ENCODE measurements around the gene DAB1.
A peak's percentile ranks its signal among the peaks of the same experiment; 100 is the strongest.

DAB1 gene
- total RNA-seq = 0 to 2.0 (median 0.53) reads per million in 9 experiments

GRCh38 chr1:57423656-57424211 is at the start of gene DAB1:
Gene DAB1 (minus strand): TSS chr1:57424060. CDS start chr1:57291030, 133,030 bp downstream.
- ATAC-seq (replicated peaks) = peak; percentile 66
- Mint-ChIP-seq H3K9me3 (no peaks in the 10 kb centered on the region), H3K4me1 (ENCODE audit: low read depth in 2 of 2) (peaks cover 0 to 9% of the 10 kb centered on the region in 2 donors), H3K27me3 (peaks cover 56 to 71% of the 10 kb centered on the region in 2 donors), H3K4me3 (peak within 1 kb of the TSS in 1 of 2 donors; percentile 75), H3K36me3 (ENCODE audit: insufficient read depth) (no peaks in the 10 kb centered on the region), H3K27ac (no peak within 1 kb of the TSS)
- DNase-seq = no peak

- Mint-ChIP-seq H3K27ac (no peak overlapping the region), H3K27me3 (peaks cover 0 to 9% of the 10 kb centered on the region in 2 donors), H3K9me3 (peaks cover 0 to 2% of the 10 kb centered on the region in 2 donors)
These were observed 49.6 kb upstream of the DAB1 start for GRCh38 chr1:57473448-57473847.

GRCh38 chr1:57471995-57472394 is 48.1 kb upstream of the DAB1 start:
- DNase-seq (no peak), ATAC-seq (replicated peaks) (no peak)
- Mint-ChIP-seq H3K4me1 (ENCODE audit: low read depth in 2 of 2) (no peaks in the 10 kb centered on the region), H3K9me3 (peaks cover 0 to 2% of the 10 kb centered on the region in 2 donors), H3K27me3 (peaks cover 0 to 9% of the 10 kb centered on the region in 2 donors), H3K4me3 (no peak overlapping the region), H3K27ac (no peak overlapping the region), H3K36me3 (ENCODE audit: insufficient read depth) (no peaks in the 10 kb centered on the region)

More at GRCh38 chr1:57473448-57473847, 49.6 kb upstream of the DAB1 start:
- Mint-ChIP-seq H3K4me1 (ENCODE audit: low read depth in 2 of 2) (no peaks in the 10 kb centered on the region), H3K4me3 (no peak overlapping the region), H3K36me3 (ENCODE audit: insufficient read depth) (no peaks in the 10 kb centered on the region)
- DNase-seq (no peak), ATAC-seq (replicated peaks) (no peak)

- Mint-ChIP-seq H3K9me3 (peaks cover 0 to 2% of the 10 kb centered on the region in 2 donors), H3K36me3 (ENCODE audit: insufficient read depth) (no peaks in the 10 kb centered on the region), H3K4me1 (ENCODE audit: low read depth in 2 of 2) (no peaks in the 10 kb centered on the region), H3K4me3 (no peak overlapping the region), H3K27me3 (peaks cover 0 to 9% of the 10 kb centered on the region in 2 donors), H3K27ac (no peak overlapping the region)
- no peak for DNase-seq
- ATAC-seq (replicated peaks) = no peak
These were observed 46.2 kb upstream of the DAB1 start for GRCh38 chr1:57470036-57470435.

- H3K36me3 Mint-ChIP-seq (ENCODE audit: insufficient read depth) = no peaks in the 10 kb centered on the region
- no peak overlapping the region for H3K4me3 Mint-ChIP-seq
- no peak overlapping the region for H3K27ac Mint-ChIP-seq
- DNase-seq (no peak), ATAC-seq (replicated peaks) (no peak)
- peaks cover 0 to 3% of the 10 kb centered on the region in 2 donors for H3K9me3 Mint-ChIP-seq
- no peaks in the 10 kb centered on the region for H3K4me1 Mint-ChIP-seq (ENCODE audit: low read depth in 2 of 2)
- peaks cover 6 to 9% of the 10 kb centered on the region in 2 donors for H3K27me3 Mint-ChIP-seq
These were observed 45.0 kb upstream of the DAB1 start for GRCh38 chr1:57468641-57469523.

GRCh38 chr1:57467830-57468229 is 44.0 kb upstream of the DAB1 start:
- Mint-ChIP-seq H3K27ac (no peak overlapping the region), H3K9me3 (peaks cover 0 to 3% of the 10 kb centered on the region in 2 donors), H3K27me3 (peaks cover 6 to 7% of the 10 kb centered on the region in 2 donors), H3K36me3 (ENCODE audit: insufficient read depth) (no peaks in the 10 kb centered on the region), H3K4me1 (ENCODE audit: low read depth in 2 of 2) (no peaks in the 10 kb centered on the region), H3K4me3 (no peak overlapping the region)
- ATAC-seq (replicated peaks) (no peak), DNase-seq (no peak)

GRCh38 chr1:57464756-57465155 is 40.9 kb upstream of the DAB1 start:
- Mint-ChIP-seq H3K27ac (no peak overlapping the region), H3K4me1 (ENCODE audit: low read depth in 2 of 2) (peaks cover 0 to 2% of the 10 kb centered on the region in 2 donors), H3K4me3 (no peak overlapping the region), H3K9me3 (peaks cover 0 to 1% of the 10 kb centered on the region in 2 donors), H3K27me3 (peaks cover 6% of the 10 kb centered on the region in 2 donors), H3K36me3 (ENCODE audit: insufficient read depth) (no peaks in the 10 kb centered on the region)
- no peak for DNase-seq
- no peak for ATAC-seq (replicated peaks)

GRCh38 chr1:57463343-57463742 is 39.5 kb upstream of the DAB1 start:
- Mint-ChIP-seq H3K4me1 (ENCODE audit: low read depth in 2 of 2) (peaks cover 0 to 2% of the 10 kb centered on the region in 2 donors), H3K36me3 (ENCODE audit: insufficient read depth) (no peaks in the 10 kb centered on the region), H3K27ac (no peak overlapping the region), H3K4me3 (no peak overlapping the region), H3K27me3 (peaks cover 6% of the 10 kb centered on the region in 2 donors), H3K9me3 (peaks cover 0 to 1% of the 10 kb centered on the region in 2 donors)
- ATAC-seq (replicated peaks) = no peak
- DNase-seq = no peak

- Mint-ChIP-seq H3K27ac (no peak overlapping the region), H3K4me1 (ENCODE audit: low read depth in 2 of 2) (peaks cover 0 to 2% of the 10 kb centered on the region in 2 donors), H3K27me3 (peaks cover 6 to 9% of the 10 kb centered on the region in 2 donors), H3K36me3 (ENCODE audit: insufficient read depth) (no peaks in the 10 kb centered on the region), H3K4me3 (no peak overlapping the region), H3K9me3 (peaks cover 4% of the 10 kb centered on the region in 2 donors)
- ATAC-seq (replicated peaks) = no peak
- DNase-seq = no peak
These were observed 37.5 kb upstream of the DAB1 start for GRCh38 chr1:57461405-57461804.

GRCh38 chr1:57451516-57451915 is 27.7 kb upstream of the DAB1 start:
- Mint-ChIP-seq H3K4me1 (ENCODE audit: low read depth in 2 of 2) (no peaks in the 10 kb centered on the region), H3K36me3 (ENCODE audit: insufficient read depth) (no peaks in the 10 kb centered on the region), H3K4me3 (no peak overlapping the region), H3K27ac (no peak overlapping the region), H3K9me3 (peaks cover 0 to 9% of the 10 kb centered on the region in 2 donors), H3K27me3 (peaks cover 7 to 21% of the 10 kb centered on the region in 2 donors)
- no peak for ATAC-seq (replicated peaks)
- no peak for DNase-seq

GRCh38 chr1:57450981-57451380 is 27.1 kb upstream of the DAB1 start:
- no peak overlapping the region for H3K27ac Mint-ChIP-seq
- no peaks in the 10 kb centered on the region for H3K4me1 Mint-ChIP-seq (ENCODE audit: low read depth in 2 of 2)
- DNase-seq (no peak), ATAC-seq (replicated peaks) (no peak)
- peaks cover 0 to 9% of the 10 kb centered on the region in 2 donors for H3K9me3 Mint-ChIP-seq
- no peaks in the 10 kb centered on the region for H3K36me3 Mint-ChIP-seq (ENCODE audit: insufficient read depth)
- peaks cover 7 to 21% of the 10 kb centered on the region in 2 donors for H3K27me3 Mint-ChIP-seq
- no peak overlapping the region for H3K4me3 Mint-ChIP-seq

- no peak for ATAC-seq (replicated peaks)
- H3K4me3 Mint-ChIP-seq = no peak overlapping the region
- H3K27ac Mint-ChIP-seq = no peak overlapping the region
- no peaks in the 10 kb centered on the region for H3K36me3 Mint-ChIP-seq (ENCODE audit: insufficient read depth)
- H3K9me3 Mint-ChIP-seq = no peaks in the 10 kb centered on the region
- peaks cover 2 to 25% of the 10 kb centered on the region in 2 donors for H3K27me3 Mint-ChIP-seq
- DNase-seq = no peak
- H3K4me1 Mint-ChIP-seq (ENCODE audit: low read depth in 2 of 2) = no peaks in the 10 kb centered on the region
These were observed 23.7 kb upstream of the DAB1 start for GRCh38 chr1:57447551-57447950.

GRCh38 chr1:57443004-57443403 is 19.1 kb upstream of the DAB1 start:
- ATAC-seq (replicated peaks) = no peak
- no peak overlapping the region for H3K27ac Mint-ChIP-seq
- no peaks in the 10 kb centered on the region for H3K36me3 Mint-ChIP-seq (ENCODE audit: insufficient read depth)
- no peaks in the 10 kb centered on the region for H3K4me1 Mint-ChIP-seq (ENCODE audit: low read depth in 2 of 2)
- no peak overlapping the region for H3K4me3 Mint-ChIP-seq
- H3K27me3 Mint-ChIP-seq = peaks cover 0 to 10% of the 10 kb centered on the region in 2 donors
- no peaks in the 10 kb centered on the region for H3K9me3 Mint-ChIP-seq
- no peak for DNase-seq

- Mint-ChIP-seq H3K9me3 (no peaks in the 10 kb centered on the region), H3K27ac (no peak overlapping the region), H3K4me1 (ENCODE audit: low read depth in 2 of 2) (no peaks in the 10 kb centered on the region), H3K4me3 (no peak overlapping the region), H3K27me3 (peaks cover 0 to 10% of the 10 kb centered on the region in 2 donors), H3K36me3 (ENCODE audit: insufficient read depth) (no peaks in the 10 kb centered on the region)
- DNase-seq (no peak), ATAC-seq (replicated peaks) (no peak)
These were observed 16.2 kb upstream of the DAB1 start for GRCh38 chr1:57440096-57440495.

Measured in effector memory CD8-positive, alpha-beta T cell (primary cell).